HepG2 (cell line): ENCODE measurements around the gene TXN.

Experiments used
- ADNP ChIP-seq: sonication (generic); formaldehyde crosslinking; IDR thresholded peaks from 2 replicates; pipeline ENCODE4 v1.4.0; 2020; ENCODE audit warnings: missing genetic modification reagents
- HMG20A ChIP-seq: IDR thresholded peaks from 2 replicates; pipeline ENCODE4 v1.6.1; 2016; ENCODE audit warnings: borderline replicate concordance
- MTA3 ChIP-seq: sonication (generic); formaldehyde crosslinking; IDR thresholded peaks from 2 replicates; pipeline ENCODE4 v1.4.0; 2020; ENCODE audit warnings: missing genetic modification reagents
- NFIC ChIP-seq: IDR thresholded peaks from 2 replicates; pipeline ENCODE4 v1.6.1; 2012; ENCODE audit warnings: mild to moderate bottlenecking, low read length, inconsistent platforms
- SP140L ChIP-seq: sonication (generic); formaldehyde crosslinking; IDR thresholded peaks from 2 replicates; pipeline ENCODE4 v1.4.0; 2020; ENCODE audit warnings: missing genetic modification reagents, borderline replicate concordance
- ZNF318 ChIP-seq: sonication (generic); formaldehyde crosslinking; IDR thresholded peaks from 2 replicates; pipeline ENCODE4 v1.4.0; 2020; ENCODE audit warnings: mild to moderate bottlenecking, missing genetic modification reagents
- ZSCAN5A ChIP-seq: sonication (generic); formaldehyde crosslinking; IDR thresholded peaks from 2 replicates; pipeline ENCODE4 v1.8.0; 2022; ENCODE audit warnings: mild to moderate bottlenecking, missing genetic modification reagents, borderline replicate concordance

- TF ChIP-seq NFIC (no peak), ZSCAN5A (CRISPR knock-in tag) (no peak), ADNP (CRISPR knock-in tag) (no peak), MTA3 (CRISPR knock-in tag) (no peak), SP140L (CRISPR knock-in tag) (no peak), ZNF318 (CRISPR knock-in tag) (no peak), HMG20A (CRISPR knock-in tag) (no peak)
These were observed 49.2 kb downstream of the TXN start for GRCh38 chr9:110207071-110207641.
